H9 (cell line): Measurements from ENCODE around the gene CD300A. TPM values are rescaled to one million over a fixed set of nuclear protein-coding genes. Genes with fewer than 3 reads are reported as not detected.
A peak's percentile ranks its signal among the peaks of the same experiment; 100 is the strongest.

Experiments
- DNase-seq: peaks from one replicate; pipeline ENCODE4 v3.0.0-alpha.2; 2017
- H2AFZ ChIP-seq: one replicate; pipeline ENCODE4 v1.6.1; 2013; ENCODE audit warnings: mild to moderate bottlenecking, low read length, control low read depth, moderate library complexity
- H2AK5ac ChIP-seq: 2 replicates; pipeline ENCODE4 v1.6.1; 2013; ENCODE audit warnings: low read length, control low read depth, mixed read lengths; ENCODE audit not compliant: insufficient read length
- H2BK120ac ChIP-seq: one replicate; pipeline ENCODE4 v1.6.1; 2013; ENCODE audit warnings: low read depth, mild to moderate bottlenecking, low read length, control low read depth, inconsistent platforms; ENCODE audit not compliant: poor library complexity, severe bottlenecking
- H2BK12ac ChIP-seq: 2 replicates; pipeline ENCODE4 v1.6.1; 2013; ENCODE audit warnings: low read length, control low read depth, mixed read lengths, low read depth; ENCODE audit not compliant: insufficient read length
- H2BK15ac ChIP-seq: 2 replicates; pipeline ENCODE4 v1.6.1; 2013; ENCODE audit warnings: low read depth, low read length, control low read depth
- H2BK20ac ChIP-seq: one replicate; pipeline ENCODE4 v1.6.1; 2013; ENCODE audit warnings: low read depth, mild to moderate bottlenecking, low read length, control low read depth, inconsistent platforms; ENCODE audit not compliant: poor library complexity, severe bottlenecking
- H2BK5ac ChIP-seq: 2 replicates; pipeline ENCODE4 v1.6.1; 2013; ENCODE audit warnings: low read length, control low read depth, mixed read lengths; ENCODE audit not compliant: insufficient read length
- H3K14ac ChIP-seq: 2 replicates; pipeline ENCODE4 v1.6.1; 2013; ENCODE audit warnings: low read length, control low read depth; ENCODE audit not compliant: insufficient read depth
- H3K18ac ChIP-seq: 2 replicates; pipeline ENCODE4 v1.6.1; 2013; ENCODE audit warnings: low read depth, mild to moderate bottlenecking, mixed read lengths, low read length, control low read depth; ENCODE audit not compliant: insufficient read length
- H3K23ac ChIP-seq: 2 replicates; pipeline ENCODE4 v1.6.1; 2013; ENCODE audit warnings: low read length, control low read depth, mixed read lengths, low read depth; ENCODE audit not compliant: insufficient read length
- H3K23me2 ChIP-seq: 2 replicates; pipeline ENCODE4 v1.6.1; 2013; ENCODE audit warnings: low read depth, mild to moderate bottlenecking, mixed read lengths, low read length, control low read depth; ENCODE audit not compliant: insufficient read length, poor library complexity, severe bottlenecking
- H3K27ac ChIP-seq: 2 replicates; pipeline ENCODE4 v1.5.1; 2013; ENCODE audit warnings: low read length, control low read depth, mixed read lengths, low read depth; ENCODE audit not compliant: insufficient read length
- H3K27me3 ChIP-seq: 2 replicates; pipeline ENCODE4 v1.6.1; 2013; ENCODE audit warnings: low read length, control low read depth, inconsistent platforms; ENCODE audit not compliant: insufficient read depth
- H3K4ac ChIP-seq: 2 replicates; pipeline ENCODE4 v1.6.1; 2013; ENCODE audit warnings: low read depth, mild to moderate bottlenecking, control low read depth, inconsistent platforms, low read length, moderate library complexity
- H3K4me1 ChIP-seq: 2 replicates; pipeline ENCODE4 v1.6.1; 2013; ENCODE audit warnings: low read length, control low read depth, inconsistent platforms; ENCODE audit not compliant: insufficient read depth
- H3K4me2 ChIP-seq: 2 replicates; pipeline ENCODE4 v1.6.1; 2013; ENCODE audit warnings: low read length, control low read depth, mixed read lengths; ENCODE audit not compliant: insufficient read length, insufficient read depth
- H3K56ac ChIP-seq: 2 replicates; pipeline ENCODE4 v1.6.1; 2013; ENCODE audit warnings: low read depth, mild to moderate bottlenecking, mixed read lengths, low read length, control low read depth; ENCODE audit not compliant: insufficient read length
- H3K79me1 ChIP-seq: 2 replicates; pipeline ENCODE4 v1.6.1; 2013; ENCODE audit warnings: low read depth, mild to moderate bottlenecking, moderate library complexity, low read length, control low read depth, inconsistent platforms; ENCODE audit not compliant: insufficient read depth, poor library complexity, severe bottlenecking
- H3K79me2 ChIP-seq: 2 replicates; pipeline ENCODE4 v1.6.1; 2013; ENCODE audit warnings: low read length, control low read depth, inconsistent platforms; ENCODE audit not compliant: insufficient read depth
- H3K9ac ChIP-seq: 2 replicates; pipeline ENCODE4 v1.6.1; 2013; ENCODE audit warnings: low read length, control low read depth, mixed read lengths; ENCODE audit not compliant: insufficient read length; ENCODE audit errors: extremely low read depth
- H3K9me3 ChIP-seq: one replicate; pipeline ENCODE4 v1.6.1; 2013; ENCODE audit warnings: low read depth, low read length, inconsistent platforms; ENCODE audit not compliant: control insufficient read depth
- H3T11ph ChIP-seq: one replicate; pipeline ENCODE4 v1.6.1; 2013; ENCODE audit warnings: mild to moderate bottlenecking, low read length, control low read depth, inconsistent platforms
- H4K20me1 ChIP-seq: one replicate; pipeline ENCODE4 v1.6.1; 2013; ENCODE audit not compliant: control insufficient read depth, insufficient read length, insufficient read depth
- H4K5ac ChIP-seq: 2 replicates; pipeline ENCODE4 v1.6.1; 2013; ENCODE audit warnings: low read depth, mild to moderate bottlenecking, mixed read lengths, low read length, control low read depth; ENCODE audit not compliant: insufficient read length
- H4K8ac ChIP-seq: replicated peaks from 2 replicates; pipeline ENCODE4 v1.6.1; 2013; ENCODE audit warnings: low read length, control low read depth, mixed read lengths, low read depth; ENCODE audit not compliant: insufficient read length
- H4K91ac ChIP-seq: 2 replicates; pipeline ENCODE4 v1.6.1; 2013; ENCODE audit warnings: low read depth, mild to moderate bottlenecking, moderate library complexity, mixed read lengths, low read length, control low read depth; ENCODE audit not compliant: insufficient read length
- H3K27ac Mint-ChIP-seq, 3 experiments: 2 replicates in 2 of 3; 3 replicates in 1 of 3; pipeline ENCODE4 v1.8.0; 2020 to 2021; ENCODE audit warnings: mixed read lengths in 3 of 3, mild to moderate bottlenecking in 1 of 3, moderate library complexity in 1 of 3
- H3K27me3 Mint-ChIP-seq: 2 replicates; pipeline ENCODE4 v1.8.0; 2021; ENCODE audit warnings: low read depth, mild to moderate bottlenecking, moderate library complexity, mixed read lengths
- H3K36me3 Mint-ChIP-seq, 3 experiments: 2 replicates in 2 of 3; 3 replicates in 1 of 3; pipeline ENCODE4 v1.8.0; 2020 to 2021; ENCODE audit warnings: low read depth in 3 of 3, mixed read lengths in 3 of 3; ENCODE audit not compliant: insufficient read depth in 1 of 3
- H3K4me1 Mint-ChIP-seq, 2 experiments: 2 replicates each; pipeline ENCODE4 v1.8.0; 2020; ENCODE audit warnings: mixed read lengths in 2 of 2
- H3K4me3 Mint-ChIP-seq, 2 experiments: 2 replicates in 1 of 2; 3 replicates in 1 of 2; pipeline ENCODE4 v1.8.0; 2020 to 2021; ENCODE audit warnings: mild to moderate bottlenecking in 2 of 2, mixed read lengths in 2 of 2, moderate library complexity in 1 of 2
- H3K9me3 Mint-ChIP-seq, 2 experiments: 2 replicates in 1 of 2; 3 replicates in 1 of 2; pipeline ENCODE4 v1.8.0; 2020; ENCODE audit warnings: mild to moderate bottlenecking in 2 of 2, mixed read lengths in 2 of 2, moderate library complexity in 1 of 2
- WGBS: extraction: QIAGEN DNeasy Blood & Tissue Kit; methylation state at CpG from one replicate; pipeline ENCODE4 v1.1.7; 2013; ENCODE audit warnings: missing lambda C conversion rate, low lambda C conversion rate, mixed read lengths; ENCODE audit not compliant: insufficient read length; ENCODE audit errors: extremely low coverage; 5-methylcytosine and 5-hydroxymethylcytosine counted together
- total RNA-seq: library from RNA; stranded (reverse); gene quantifications from 2 replicates; pipeline ENCODE4 v1.2.1, GENCODE V29; 2021
- TF ChIP-seq, protein P1 (sequence below): fragments of 200-600 bp; sonication (generic); conservative IDR thresholded peaks from 3 replicates; pipeline ENCODE4 v1.8.0; 2021; ENCODE audit warnings: antibody characterized with exemption, mild to moderate bottlenecking

Gene CD300A
- total RNA-seq, 1 experiment from 2014 or later = not detected

DNA sequence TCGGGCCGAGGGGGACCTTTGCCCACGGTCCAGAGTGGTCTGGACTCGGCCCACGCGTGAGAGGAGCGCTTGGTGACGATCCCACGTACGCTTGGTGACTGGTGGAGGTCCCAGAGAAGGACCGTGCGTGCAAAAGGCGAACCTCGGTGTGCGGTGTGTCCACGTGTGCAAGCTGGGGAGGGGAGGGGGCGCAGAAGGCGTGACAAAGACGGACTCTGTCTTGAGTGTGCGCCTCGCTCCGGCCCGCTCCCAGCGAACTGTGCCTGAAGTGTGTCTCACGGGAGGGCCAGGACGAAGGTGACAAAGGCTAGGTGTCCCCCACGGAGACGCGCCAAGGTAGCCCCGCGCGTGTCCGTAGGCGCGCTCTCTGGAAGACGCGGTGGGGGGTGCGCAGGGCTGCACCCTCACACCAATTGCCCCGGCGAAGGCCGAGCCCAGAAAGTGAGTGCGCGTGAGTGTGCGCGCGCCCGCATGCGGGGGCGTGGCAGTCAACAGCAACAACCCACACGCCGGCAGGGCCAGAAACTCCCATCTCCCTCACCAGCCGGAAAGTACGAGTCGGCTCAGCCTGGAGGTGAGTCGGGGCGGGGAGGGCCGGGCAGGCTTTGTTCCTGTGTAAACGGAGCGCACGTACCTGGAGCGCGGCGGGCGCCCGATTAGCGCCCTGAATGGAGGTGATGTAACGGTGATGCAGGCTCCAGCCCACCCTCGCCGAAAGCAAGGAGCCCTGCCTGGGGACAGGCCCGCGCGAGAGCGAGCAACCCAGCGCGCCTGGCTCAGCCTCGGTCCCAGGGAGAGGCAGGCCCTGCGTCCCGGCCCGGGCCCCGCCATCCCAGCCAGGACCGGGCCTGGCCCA is 34.6 kb upstream of the CD300A start, which contains the start of gene GPRC5C:
Gene GPRC5C (plus strand): TSS at position 521 of the 856 bp plus-strand sequence. CDS start 7,689 bp downstream, outside the sequence.
- Histone ChIP-seq H2AFZ (no peak within 1 kb of the TSS), H4K8ac (no peak within 1 kb of the TSS), H3K56ac (no peak within 1 kb of the TSS), H3T11ph (no peak within 1 kb of the TSS), H3K27me3 (peaks cover 3% of the 10 kb centered on the region), H4K5ac (no peak within 1 kb of the TSS), H2BK120ac (peak within 1 kb of the TSS; percentile 48), H3K9me3 (no peaks in the 10 kb centered on the region), H3K4ac (no peak within 1 kb of the TSS), H3K9ac (peak within 1 kb of the TSS; percentile 52), H3K79me1 (no peaks in the 10 kb centered on the region), H2BK5ac (no peak within 1 kb of the TSS), H2BK15ac (no peak within 1 kb of the TSS), H2AK5ac (no peak within 1 kb of the TSS), H3K4me2 (peak within 1 kb of the TSS; percentile 60), H3K14ac (peak within 1 kb of the TSS; percentile 80), H3K4me1 (peaks cover 6% of the 10 kb centered on the region; the same call in 1 of the 2 replicates), H2BK20ac (no peak within 1 kb of the TSS), H3K23ac (no peak within 1 kb of the TSS), H4K20me1 (no peaks in the 10 kb centered on the region), H3K27ac (no peak within 1 kb of the TSS), H2BK12ac (no peak within 1 kb of the TSS), H3K23me2 (peaks cover 27% of the 10 kb centered on the region), H3K79me2 (no peaks in the 10 kb centered on the region), H4K91ac (no peak within 1 kb of the TSS), H3K18ac (peak within 1 kb of the TSS; percentile 68)
- TF ChIP-seq, protein P1, sequence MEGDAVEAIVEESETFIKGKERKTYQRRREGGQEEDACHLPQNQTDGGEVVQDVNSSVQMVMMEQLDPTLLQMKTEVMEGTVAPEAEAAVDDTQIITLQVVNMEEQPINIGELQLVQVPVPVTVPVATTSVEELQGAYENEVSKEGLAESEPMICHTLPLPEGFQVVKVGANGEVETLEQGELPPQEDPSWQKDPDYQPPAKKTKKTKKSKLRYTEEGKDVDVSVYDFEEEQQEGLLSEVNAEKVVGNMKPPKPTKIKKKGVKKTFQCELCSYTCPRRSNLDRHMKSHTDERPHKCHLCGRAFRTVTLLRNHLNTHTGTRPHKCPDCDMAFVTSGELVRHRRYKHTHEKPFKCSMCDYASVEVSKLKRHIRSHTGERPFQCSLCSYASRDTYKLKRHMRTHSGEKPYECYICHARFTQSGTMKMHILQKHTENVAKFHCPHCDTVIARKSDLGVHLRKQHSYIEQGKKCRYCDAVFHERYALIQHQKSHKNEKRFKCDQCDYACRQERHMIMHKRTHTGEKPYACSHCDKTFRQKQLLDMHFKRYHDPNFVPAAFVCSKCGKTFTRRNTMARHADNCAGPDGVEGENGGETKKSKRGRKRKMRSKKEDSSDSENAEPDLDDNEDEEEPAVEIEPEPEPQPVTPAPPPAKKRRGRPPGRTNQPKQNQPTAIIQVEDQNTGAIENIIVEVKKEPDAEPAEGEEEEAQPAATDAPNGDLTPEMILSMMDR = no peak
- Mint-ChIP-seq H3K27ac (peak within 1 kb of the TSS in 2 of 3 experiments; percentile 40 to 81; a peak in 2 of 7 replicates), H3K9me3 (no peaks in the 10 kb centered on the region), H3K4me3 (peak within 1 kb of the TSS; percentile 70 to 90), H3K27me3 (peaks cover 79% of the 10 kb centered on the region), H3K4me1 (peaks cover 30 to 54% of the 10 kb centered on the region in 2 experiments), H3K36me3 (peaks cover 0 to 6% (median 0%) of the 10 kb centered on the region in 3 experiments; a peak in 2 of 7 replicates)
- no CpG with 5 or more reads among the region's 81 CpGs for WGBS
- DNase-seq = peak; percentile 91
